Posterior cingulate gyrus (tissue), 11 donors: ENCODE results near the gene MROH9.

ENCODE experiments used
- DNase-seq, 10 donors: peaks; one replicate each; pipeline versions ENCODE4 v3.0.0 to v3.0.0-alpha.2; 2020 to 2021; ENCODE audit warnings: mixed read lengths in 3 of 10
- intact Hi-C: fragments of 100-400 bp; cut with DNase I; formaldehyde crosslinking; loops from one replicate; pipeline ENCODE4 v1.15.1; 2023

Gene MROH9

GRCh38 chr1:171075041-171075440 is 139.7 kb downstream of the MROH9 start:
- DNase-seq: no peak
- intact Hi-C loops: no loop called here

- DNase-seq: no peak
- intact Hi-C loops: loop anchor here (1.0 kb wide), 1 partner anchor 145 kb away; no protein-coding TSS in a partner anchor
Observed at GRCh38 chr1:171081314-171081753, 146.0 kb downstream of the MROH9 start.

- intact Hi-C loops: loop anchor here (1.0 kb wide), 1 partner anchor 145 kb away; no protein-coding TSS in a partner anchor
- no peak for DNase-seq
Observed at GRCh38 chr1:171081763-171082201, 146.4 kb downstream of the MROH9 start.

- no peak for DNase-seq
- intact Hi-C loops: no loop called here
Observed at GRCh38 chr1:171082606-171083005, 147.3 kb downstream of the MROH9 start.

GRCh38 chr1:171083222-171083621 is 147.9 kb downstream of the MROH9 start:
- no peak for DNase-seq
- intact Hi-C loops: no loop called here

GRCh38 chr1:171084091-171084490 is 148.8 kb downstream of the MROH9 start:
- intact Hi-C loops: no loop called here
- DNase-seq: no peak

GRCh38 chr1:171084870-171085269 is 149.5 kb downstream of the MROH9 start:
- intact Hi-C loops: no loop called here
- DNase-seq: no peak

- intact Hi-C loops: no loop called here
- DNase-seq: no peak
Observed at GRCh38 chr1:171087896-171088295, 152.6 kb downstream of the MROH9 start.

GRCh38 chr1:171090604-171091003 is 155.3 kb downstream of the MROH9 start, which contains the start of gene FMO3:
Gene FMO3 (plus strand): TSS chr1:171090905. CDS start chr1:171092659, 1,754 bp downstream.
- intact Hi-C loops: no loop called here
- no peak for DNase-seq

GRCh38 chr1:171103862-171104261 is 168.5 kb downstream of the MROH9 start:
- no peak for DNase-seq
- intact Hi-C loops: no loop called here

GRCh38 chr1:171107262-171107940 is 172.1 kb downstream of the MROH9 start:
- no peak for DNase-seq
- intact Hi-C loops: no loop called here

- intact Hi-C loops: no loop called here
- DNase-seq: no peak
Observed at GRCh38 chr1:171107969-171108368, 172.6 kb downstream of the MROH9 start.

GRCh38 chr1:171109966-171110365 is 174.6 kb downstream of the MROH9 start:
- DNase-seq: no peak
- intact Hi-C loops: no loop called here

GRCh38 chr1:171110621-171111326 is 175.4 kb downstream of the MROH9 start:
- no peak for DNase-seq

GRCh38 chr1:171112119-171112518 is 176.8 kb downstream of the MROH9 start:
- DNase-seq: no peak
- intact Hi-C loops: no loop called here

More at GRCh38 chr1:171110621-171111326, 175.4 kb downstream of the MROH9 start:
- intact Hi-C loops: no loop called here

- no peak for DNase-seq
- intact Hi-C loops: no loop called here
Observed at GRCh38 chr1:171113382-171113781, 178.0 kb downstream of the MROH9 start.
